Keratinocyte (primary cell): ENCODE data around the gene FGFBP1.

ENCODE experiments used
- EZH2 ChIP-seq: IDR thresholded peaks from one replicate; pipeline ENCODE4 v1.6.1; 2012; ENCODE audit warnings: inconsistent platforms, mild to moderate bottlenecking, low read length, moderate library complexity
- TF ChIP-seq, protein P1 (sequence below), 3 experiments: IDR thresholded peaks in 1 of 3; conservative IDR thresholded peaks in 1 of 3; optimal IDR thresholded peaks in 1 of 3; 2 replicates in 2 of 3; 3 replicates in 1 of 3; pipeline versions ENCODE3 to v1.5.1; 2011; ENCODE audit warnings: low read length in 3 of 3, mild to moderate bottlenecking in 3 of 3, moderate library complexity in 2 of 3, control low read depth in 1 of 3, inconsistent platforms in 1 of 3; ENCODE audit not compliant: insufficient read depth in 2 of 3; ENCODE audit errors: extremely low read depth in 1 of 3

DNA sequence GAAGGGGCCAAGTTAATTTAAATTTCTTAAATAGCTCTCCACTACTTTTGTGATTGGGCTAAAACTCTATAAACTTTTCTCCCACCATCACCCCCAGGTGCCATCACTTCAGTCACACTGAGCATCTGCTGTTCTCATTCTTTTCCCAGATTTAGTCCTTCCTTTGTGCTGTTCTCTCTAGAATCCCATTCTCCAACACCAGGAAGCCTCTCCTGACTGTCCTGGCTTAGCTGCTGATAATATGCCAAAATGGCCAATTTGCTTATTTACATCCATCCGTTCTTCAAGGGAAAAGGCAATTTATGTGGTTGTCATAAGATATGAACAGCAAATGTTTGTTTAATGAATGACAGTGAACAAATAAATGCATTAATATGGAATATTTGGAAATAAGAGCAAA, 44.1 kb downstream of the FGFBP1 start:
- TF ChIP-seq, protein P1, sequence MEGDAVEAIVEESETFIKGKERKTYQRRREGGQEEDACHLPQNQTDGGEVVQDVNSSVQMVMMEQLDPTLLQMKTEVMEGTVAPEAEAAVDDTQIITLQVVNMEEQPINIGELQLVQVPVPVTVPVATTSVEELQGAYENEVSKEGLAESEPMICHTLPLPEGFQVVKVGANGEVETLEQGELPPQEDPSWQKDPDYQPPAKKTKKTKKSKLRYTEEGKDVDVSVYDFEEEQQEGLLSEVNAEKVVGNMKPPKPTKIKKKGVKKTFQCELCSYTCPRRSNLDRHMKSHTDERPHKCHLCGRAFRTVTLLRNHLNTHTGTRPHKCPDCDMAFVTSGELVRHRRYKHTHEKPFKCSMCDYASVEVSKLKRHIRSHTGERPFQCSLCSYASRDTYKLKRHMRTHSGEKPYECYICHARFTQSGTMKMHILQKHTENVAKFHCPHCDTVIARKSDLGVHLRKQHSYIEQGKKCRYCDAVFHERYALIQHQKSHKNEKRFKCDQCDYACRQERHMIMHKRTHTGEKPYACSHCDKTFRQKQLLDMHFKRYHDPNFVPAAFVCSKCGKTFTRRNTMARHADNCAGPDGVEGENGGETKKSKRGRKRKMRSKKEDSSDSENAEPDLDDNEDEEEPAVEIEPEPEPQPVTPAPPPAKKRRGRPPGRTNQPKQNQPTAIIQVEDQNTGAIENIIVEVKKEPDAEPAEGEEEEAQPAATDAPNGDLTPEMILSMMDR (optimal IDR thresholded peaks at IDR 0.05 in 1 of 3, IDR thresholded peaks at IDR 0.05 in 1 of 3, conservative IDR thresholded peaks at IDR 0.05 in 1 of 3; ENCODE audit: extremely low read depth in 1 of 3, insufficient read depth in 2 of 3, low read length in 3 of 3): no peak
- no peak for TF ChIP-seq EZH2
